Measurements from ENCODE around the gene IER5L. TPM values are rescaled to one million over a fixed set of nuclear protein-coding genes. Genes with fewer than 3 reads are reported as not detected.

Gene IER5L
- total RNA-seq, 1 donor from 2014 or later = 36.0 TPM

DNA sequence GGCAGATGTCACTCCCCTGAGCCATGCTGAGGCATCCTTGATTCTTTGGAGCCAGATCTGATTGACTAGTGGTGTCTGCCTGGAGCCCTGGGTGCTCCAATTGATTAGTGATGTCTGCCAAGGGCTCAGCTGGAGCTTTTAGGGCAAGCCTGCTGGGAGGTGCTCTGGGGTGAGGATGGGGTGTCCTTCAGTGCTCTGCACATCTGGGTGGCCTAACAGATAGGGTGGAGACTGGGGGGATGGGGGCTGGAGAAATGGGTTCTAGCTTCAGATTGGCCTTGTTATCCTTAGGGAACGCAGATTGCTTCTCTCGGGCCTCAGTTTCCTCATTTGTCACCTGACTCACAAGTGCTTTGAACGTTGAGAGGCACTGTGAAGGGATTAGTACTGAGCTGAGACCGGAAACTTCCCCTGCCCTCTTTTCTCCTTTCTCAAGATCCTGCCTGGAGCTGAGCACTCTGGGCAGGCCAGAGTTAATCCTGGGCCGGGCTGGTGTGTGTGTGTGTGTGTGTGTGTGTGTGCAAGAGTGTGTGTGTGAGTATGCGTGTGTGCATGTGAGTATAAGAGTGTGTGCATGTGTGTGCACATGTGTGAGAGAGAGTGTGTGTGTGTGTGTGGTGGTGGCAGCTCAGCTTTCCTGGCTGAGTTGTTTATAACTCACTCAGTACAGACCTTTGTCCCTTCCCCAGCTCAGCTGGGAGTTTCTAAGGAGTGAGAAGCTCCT is 5.6 kb upstream of the IER5L start:
- Mint-ChIP-seq H3K36me3 (ENCODE audit: unreplicated experiment) (no peaks in the 10 kb centered on the region), H3K27me3 (ENCODE audit: unreplicated experiment) (peaks cover 17% of the 10 kb centered on the region), H3K4me1 (ENCODE audit: low read depth, unreplicated experiment) (peaks cover 31% of the 10 kb centered on the region), H3K4me3 (ENCODE audit: unreplicated experiment) (peak overlapping the region; percentile 37), H3K27ac (ENCODE audit: unreplicated experiment) (peak overlapping the region; percentile 49), H3K9me3 (ENCODE audit: unreplicated experiment) (peaks cover 17% of the 10 kb centered on the region)
- TF ChIP-seq CTCF (IDR thresholded peaks at IDR 0.05; ENCODE audit: partially characterized antibody, unreplicated experiment) = no peak
- DNase-seq = no peak

DNA sequence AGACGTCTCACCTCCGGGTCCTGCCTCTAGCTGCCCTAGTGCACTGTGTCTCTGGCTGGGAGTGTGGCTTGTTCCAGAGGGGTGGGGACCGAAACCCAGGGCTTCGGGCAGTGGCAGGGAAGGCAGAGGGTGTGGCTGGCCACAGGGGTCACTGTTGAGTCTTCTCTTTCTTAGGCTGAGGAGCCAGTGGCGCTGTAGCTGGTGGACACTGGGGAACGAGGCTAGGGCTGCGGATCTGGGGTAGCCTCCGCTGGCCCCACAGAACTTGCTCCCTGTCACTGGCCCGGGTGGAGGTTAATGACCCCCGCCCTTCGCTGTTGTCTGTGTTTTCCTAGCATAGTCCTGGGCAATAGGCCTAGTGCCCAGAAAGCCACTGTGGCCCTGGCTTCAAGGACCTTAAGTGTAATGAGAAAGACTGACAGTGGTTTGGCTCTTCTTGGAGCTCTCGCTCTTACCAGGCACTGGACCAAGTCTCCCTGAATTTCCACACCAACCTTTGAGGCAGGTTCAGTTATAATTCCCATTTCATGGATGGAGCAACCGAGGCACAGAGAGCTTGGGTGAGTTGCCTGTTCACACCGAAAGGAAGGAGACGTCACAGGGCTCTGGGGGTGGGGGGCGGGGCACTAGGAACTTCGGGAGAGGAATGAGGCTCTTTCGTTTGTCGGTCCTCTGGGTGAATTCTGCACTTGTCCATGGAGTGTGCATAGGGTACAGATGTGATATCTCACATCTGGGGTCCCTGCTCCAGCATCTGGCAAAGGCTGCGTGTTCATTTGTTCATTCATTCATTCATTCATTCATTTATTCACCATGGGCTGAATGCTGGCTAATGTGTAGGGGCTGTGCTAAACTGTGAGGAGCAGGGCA is 4.8 kb upstream of the IER5L start:
- Mint-ChIP-seq H3K4me1 (ENCODE audit: low read depth, unreplicated experiment) (peaks cover 31% of the 10 kb centered on the region), H3K4me3 (ENCODE audit: unreplicated experiment) (peak overlapping the region; percentile 37), H3K36me3 (ENCODE audit: unreplicated experiment) (no peaks in the 10 kb centered on the region), H3K27me3 (ENCODE audit: unreplicated experiment) (peaks cover 15% of the 10 kb centered on the region), H3K9me3 (ENCODE audit: unreplicated experiment) (peaks cover 18% of the 10 kb centered on the region), H3K27ac (ENCODE audit: unreplicated experiment) (peak overlapping the region; percentile 49)
- peak; percentile 68 for DNase-seq
- peak; percentile 51 for TF ChIP-seq CTCF (IDR thresholded peaks at IDR 0.05; ENCODE audit: partially characterized antibody, unreplicated experiment)

- peaks cover 18% of the 10 kb centered on the region for H3K9me3 Mint-ChIP-seq (ENCODE audit: unreplicated experiment)
- TF ChIP-seq CTCF (IDR thresholded peaks at IDR 0.05; ENCODE audit: partially characterized antibody, unreplicated experiment) = no peak
- H3K27ac Mint-ChIP-seq (ENCODE audit: unreplicated experiment) = no peak overlapping the region
- peaks cover 29% of the 10 kb centered on the region for H3K4me1 Mint-ChIP-seq (ENCODE audit: low read depth, unreplicated experiment)
- no peaks in the 10 kb centered on the region for H3K36me3 Mint-ChIP-seq (ENCODE audit: unreplicated experiment)
- DNase-seq = no peak
- H3K4me3 Mint-ChIP-seq (ENCODE audit: unreplicated experiment) = no peak overlapping the region
- peaks cover 15% of the 10 kb centered on the region for H3K27me3 Mint-ChIP-seq (ENCODE audit: unreplicated experiment)
Measured at GRCh38 chr9:129182122-129182521, 4.1 kb upstream of the IER5L start.

GRCh38 chr9:129181246-129181645 is 3.2 kb upstream of the IER5L start:
- Mint-ChIP-seq H3K4me3 (ENCODE audit: unreplicated experiment) (no peak overlapping the region), H3K36me3 (ENCODE audit: unreplicated experiment) (no peaks in the 10 kb centered on the region), H3K9me3 (ENCODE audit: unreplicated experiment) (peaks cover 18% of the 10 kb centered on the region), H3K27me3 (ENCODE audit: unreplicated experiment) (peaks cover 15% of the 10 kb centered on the region), H3K4me1 (ENCODE audit: low read depth, unreplicated experiment) (peaks cover 29% of the 10 kb centered on the region), H3K27ac (ENCODE audit: unreplicated experiment) (no peak overlapping the region)
- DNase-seq = no peak
- TF ChIP-seq CTCF (IDR thresholded peaks at IDR 0.05; ENCODE audit: partially characterized antibody, unreplicated experiment) = no peak
